SK-N-SH (cell line): ENCODE measurements around the gene BCAR1.

ENCODE experiments used
- CTCF ChIP-seq: fragments of 200-600 bp; sonication (generic); IDR thresholded peaks from 2 replicates; pipeline ENCODE4 v1.6.1; 2017; ENCODE audit warnings: antibody characterized with exemption, mild to moderate bottlenecking, moderate library complexity
- EP300 ChIP-seq, 2 experiments: IDR thresholded peaks; 2 replicates each; pipeline versions ENCODE4 v1.4.0 to v1.6.1; 2012; ENCODE audit warnings: borderline replicate concordance in 1 of 2, low read depth in 1 of 2, low read length in 1 of 2
- EZH2phosphoT487 ChIP-seq: fragments of 200-600 bp; sonication (generic); IDR thresholded peaks from 2 replicates; pipeline ENCODE4 v1.6.1; 2017; ENCODE audit warnings: low read depth, mixed run types, mild to moderate bottlenecking, antibody characterized with exemption, moderate library complexity, borderline replicate concordance
- TAF1 ChIP-seq: IDR thresholded peaks from 2 replicates; pipeline ENCODE4 v1.6.1; 2012; ENCODE audit warnings: low read depth, mild to moderate bottlenecking, low read length, moderate library complexity, borderline replicate concordance
- ZBTB33 ChIP-seq: IDR thresholded peaks from 2 replicates; pipeline ENCODE4 v1.4.0; 2012; ENCODE audit warnings: low read depth, borderline replicate concordance

- TF ChIP-seq TAF1 (no peak), CTCF (no peak), EP300 (IDR thresholded peaks at IDR 0.05; ENCODE audit: borderline replicate concordance in 1 of 2, low read depth in 1 of 2, low read length in 1 of 2) (no peak), EZH2phosphoT487 (no peak), ZBTB33 (no peak)
Measured at GRCh38 chr16:75262104-75262799, 10.8 kb upstream of the BCAR1 start.
